GM21526 (cell line): Measurements from ENCODE around the gene TCF25.
A peak's percentile ranks its signal among the peaks of the same experiment; 100 is the strongest.

Source experiments
- ATAC-seq: cut with Tn5 transposase; IDR thresholded peaks from one replicate; pipeline ENCODE4 v1.9.1; 2021; ENCODE audit warnings: moderate library complexity; ENCODE audit not compliant: unreplicated experiment, low FRiP score

The TCF25 gene

GRCh38 chr16:89844739-89845339 is 28.6 kb upstream of the TCF25 start:
- ATAC-seq, result no peak

- ATAC-seq, result no peak
Measured at GRCh38 chr16:89845417-89845816, 28.0 kb upstream of the TCF25 start.

- no peak for ATAC-seq
Measured at GRCh38 chr16:89847051-89847939, 26.1 kb upstream of the TCF25 start.

GRCh38 chr16:89847940-89848297 is 25.5 kb upstream of the TCF25 start:
- ATAC-seq, result no peak

GRCh38 chr16:89848974-89849373 is 24.4 kb upstream of the TCF25 start:
- no peak for ATAC-seq

- no peak for ATAC-seq
Measured at GRCh38 chr16:89853306-89853993, 19.9 kb upstream of the TCF25 start.

GRCh38 chr16:89855301-89855945 is 18.0 kb upstream of the TCF25 start:
- ATAC-seq, result no peak

GRCh38 chr16:89855986-89856385 is 17.4 kb upstream of the TCF25 start:
- ATAC-seq, result no peak

- ATAC-seq, result no peak
Measured at GRCh38 chr16:89858973-89859614, 14.3 kb upstream of the TCF25 start.

- no peak for ATAC-seq
Measured at GRCh38 chr16:89859615-89860007, 13.8 kb upstream of the TCF25 start.

- ATAC-seq, result peak; percentile 44
Measured at GRCh38 chr16:89860747-89861304, 12.6 kb upstream of the TCF25 start.

- no peak for ATAC-seq
Measured at GRCh38 chr16:89861648-89862047, 11.7 kb upstream of the TCF25 start.

GRCh38 chr16:89862732-89863131 is 10.7 kb upstream of the TCF25 start:
- no peak for ATAC-seq

GRCh38 chr16:89863741-89864526 is 9.5 kb upstream of the TCF25 start:
- ATAC-seq, result no peak

- no peak for ATAC-seq
Measured at GRCh38 chr16:89864527-89864820, 8.9 kb upstream of the TCF25 start.

- ATAC-seq, result no peak
Measured at GRCh38 chr16:89867918-89868317, 5.5 kb upstream of the TCF25 start.

- no peak for ATAC-seq
Measured at GRCh38 chr16:89869911-89870310, 3.5 kb upstream of the TCF25 start.

GRCh38 chr16:89870440-89870839 is 3.0 kb upstream of the TCF25 start:
- ATAC-seq, result no peak

GRCh38 chr16:89871895-89872294 is 1.5 kb upstream of the TCF25 start:
- no peak for ATAC-seq
